SK-N-SH (cell line): ENCODE measurements around the gene CHSY3. TPM values are rescaled to one million over a fixed set of nuclear protein-coding genes. Genes with fewer than 3 reads are reported as not detected.

Source experiments
- CTCF ChIA-PET: fragments of 300-600, 350-600 bp; formaldehyde crosslinking; extraction: SDS; loops from one replicate; lab custom pipeline; 2021; lab: Yijun Ruan, JAX
- POLR2A ChIA-PET: fragments of 350-600 bp; sonication (Branson Sonifier 250); formaldehyde crosslinking; extraction: SDS; loops from one replicate; lab custom pipeline; 2020; ENCODE audit warnings: antibody characterized with exemption, inconsistent platforms; lab: Yijun Ruan, JAX
- DNase-seq: peaks from one replicate; pipeline ENCODE4 v3.0.0; 2012
- H2AFZ ChIP-seq: fragments of 200-600 bp; sonication (generic); 2 replicates; pipeline ENCODE4 v1.8.1; 2016; ENCODE audit warnings: antibody characterized with exemption, mild to moderate bottlenecking, low read depth
- H3F3A ChIP-seq: fragments of 200-600 bp; sonication (generic); replicated peaks from 2 replicates; pipeline ENCODE3; 2016; ENCODE audit warnings: antibody characterized with exemption, mild to moderate bottlenecking; ENCODE audit not compliant: insufficient read depth
- H3K27ac ChIP-seq, 2 experiments: fragments of 200-500 bp in 1 of 2; fragments of 200-600 bp in 1 of 2; sonication (Bioruptor generic) in 1 of 2; sonication (generic), shearing (Covaris generic) in 1 of 2; 2 replicates each; pipeline versions ENCODE4 v1.5.1 to v1.6.1; 2014 to 2016; ENCODE audit warnings: low read depth in 2 of 2, inconsistent platforms in 1 of 2, low read length in 1 of 2, mild to moderate bottlenecking in 1 of 2, mixed read lengths in 1 of 2
- H3K27me3 ChIP-seq: fragments of 200-600 bp; sonication (generic), shearing (Covaris generic); 2 replicates; pipeline ENCODE4 v1.6.1; 2016; ENCODE audit warnings: mixed run types; ENCODE audit not compliant: insufficient read depth
- H3K36me3 ChIP-seq, 2 experiments: fragments of 200-500 bp in 1 of 2; fragments of 200-600 bp in 1 of 2; sonication (Bioruptor generic) in 1 of 2; sonication (generic) in 1 of 2; replicated peaks in 1 of 2; 2 replicates each; pipeline versions ENCODE3 to v1.5.1; 2014 to 2016; ENCODE audit warnings: low read length in 1 of 2, mild to moderate bottlenecking in 1 of 2; ENCODE audit not compliant: insufficient read depth in 2 of 2, control insufficient read depth in 1 of 2
- H3K4me1 ChIP-seq, 2 experiments: fragments of 200-500 bp in 1 of 2; fragments of 200-600 bp in 1 of 2; sonication (Bioruptor generic) in 1 of 2; sonication (generic), shearing (Covaris generic) in 1 of 2; 2 replicates each; pipeline versions ENCODE4 v1.5.1 to v1.6.1; 2014 to 2016; ENCODE audit warnings: low read depth in 1 of 2, low read length in 1 of 2, mixed run types in 1 of 2; ENCODE audit not compliant: insufficient read depth in 2 of 2, control insufficient read depth in 1 of 2
- H3K4me2 ChIP-seq: fragments of 200-600 bp; sonication (generic), shearing (Covaris generic); 2 replicates; pipeline ENCODE4 v1.6.1; 2017; ENCODE audit warnings: mixed run types
- H3K4me3 ChIP-seq, 2 experiments: fragments of 200-500 bp in 1 of 2; fragments of 200-600 bp in 1 of 2; sonication (Bioruptor generic) in 1 of 2; sonication (generic), shearing (Covaris generic) in 1 of 2; 2 replicates each; pipeline versions ENCODE4 v1.5.1 to v1.8.1; 2014 to 2016; ENCODE audit warnings: low read depth in 2 of 2, inconsistent platforms in 1 of 2, low read length in 1 of 2, mild to moderate bottlenecking in 1 of 2, mixed read lengths in 1 of 2, moderate library complexity in 1 of 2
- H3K79me2 ChIP-seq: fragments of 200-600 bp; sonication (generic); 2 replicates; pipeline ENCODE4 v1.8.1; 2017; ENCODE audit warnings: mild to moderate bottlenecking; ENCODE audit not compliant: insufficient read depth
- H3K9ac ChIP-seq: fragments of 200-600 bp; sonication (generic); 2 replicates; pipeline ENCODE4 v1.6.1; 2017; ENCODE audit warnings: mixed run types
- H3K9me2 ChIP-seq: fragments of 200-600 bp; sonication (generic); 2 replicates; pipeline ENCODE4 v1.6.1; 2017; ENCODE audit warnings: mixed run types
- H3K9me3 ChIP-seq: fragments of 200-600 bp; sonication (generic); 2 replicates; pipeline ENCODE4 v1.6.1; 2017; ENCODE audit warnings: mixed run types, mild to moderate bottlenecking, moderate library complexity
- H4K20me1 ChIP-seq: fragments of 200-600 bp; sonication (generic); 2 replicates; pipeline ENCODE4 v1.6.1; 2017; ENCODE audit warnings: mild to moderate bottlenecking, mixed run types; ENCODE audit not compliant: insufficient read depth
- CHD2 ChIP-seq: fragments of 150-350 bp; IDR thresholded peaks from 2 replicates; pipeline ENCODE4 v1.6.1; 2018; ENCODE audit warnings: low read length; ENCODE audit not compliant: partially characterized antibody
- CTCF ChIP-seq: fragments of 200-600 bp; sonication (generic); IDR thresholded peaks from 2 replicates; pipeline ENCODE4 v1.6.1; 2017; ENCODE audit warnings: antibody characterized with exemption, mild to moderate bottlenecking, moderate library complexity
- EP300 ChIP-seq, 2 experiments: IDR thresholded peaks; 2 replicates each; pipeline versions ENCODE4 v1.4.0 to v1.6.1; 2012; ENCODE audit warnings: borderline replicate concordance in 1 of 2, low read depth in 1 of 2, low read length in 1 of 2
- EZH2phosphoT487 ChIP-seq: fragments of 200-600 bp; sonication (generic); IDR thresholded peaks from 2 replicates; pipeline ENCODE4 v1.6.1; 2017; ENCODE audit warnings: low read depth, mixed run types, mild to moderate bottlenecking, antibody characterized with exemption, moderate library complexity, borderline replicate concordance
- FOSL2 ChIP-seq: IDR thresholded peaks from 2 replicates; pipeline ENCODE4 v1.4.0; 2012; ENCODE audit warnings: low read depth, mild to moderate bottlenecking, moderate library complexity, borderline replicate concordance
- FOXJ3 ChIP-seq: sonication (generic); formaldehyde crosslinking; IDR thresholded peaks from 2 replicates; pipeline ENCODE4 v1.5.1; 2020; ENCODE audit warnings: mild to moderate bottlenecking, missing genetic modification reagents
- GATA2 ChIP-seq: sonication (generic); formaldehyde crosslinking; IDR thresholded peaks from 2 replicates; pipeline ENCODE4 v1.5.0; 2020; ENCODE audit warnings: mild to moderate bottlenecking, missing genetic modification reagents
- MXI1 ChIP-seq: IDR thresholded peaks from 2 replicates; pipeline ENCODE4 v1.6.1; 2012; ENCODE audit warnings: mild to moderate bottlenecking, low read depth, low read length, improper control_type of control experiment
- NRF1 ChIP-seq: IDR thresholded peaks from 2 replicates; pipeline ENCODE4 v1.6.1; 2012; ENCODE audit warnings: low read depth, mild to moderate bottlenecking, low read length
- POLR2AphosphoS5 ChIP-seq: IDR thresholded peaks from 2 replicates; pipeline ENCODE4 v1.6.1; 2012; ENCODE audit warnings: low read depth, low read length
- RAD21 ChIP-seq: IDR thresholded peaks from 2 replicates; pipeline ENCODE4 v1.6.1; 2012; ENCODE audit warnings: mild to moderate bottlenecking, low read length
- RCOR1 ChIP-seq: fragments of 150-350 bp; IDR thresholded peaks from 2 replicates; pipeline ENCODE4 v1.6.1; 2017; ENCODE audit warnings: antibody characterized with exemption, low read length
- RFX5 ChIP-seq: IDR thresholded peaks from 2 replicates; pipeline ENCODE4 v1.6.1; 2012; ENCODE audit warnings: mild to moderate bottlenecking, improper control_type of control experiment, low read length
- TAF1 ChIP-seq: IDR thresholded peaks from 2 replicates; pipeline ENCODE4 v1.6.1; 2012; ENCODE audit warnings: low read depth, mild to moderate bottlenecking, low read length, moderate library complexity, borderline replicate concordance
- TEAD4 ChIP-seq: IDR thresholded peaks from 2 replicates; pipeline ENCODE4 v1.4.0; 2012; ENCODE audit warnings: mild to moderate bottlenecking, borderline replicate concordance; ENCODE audit not compliant: insufficient read depth
- WGBS: methylation state at CpG from one replicate; pipeline ENCODE4 v1.1.6; 2017; ENCODE audit warnings: low lambda C conversion rate; 5-methylcytosine and 5-hydroxymethylcytosine counted together
- polyA plus RNA-seq, 3 experiments: library from polyadenylated mRNA; depleted of rRNA; stranded (reverse); fragments of >200 nt; gene quantifications; 2 replicates each; pipeline ENCODE4 v1.2.3, GENCODE V29; 2012
- TF ChIP-seq, protein P1 (sequence below): IDR thresholded peaks from 2 replicates; pipeline ENCODE4 v1.6.1; 2012; ENCODE audit warnings: mild to moderate bottlenecking, low read depth, low read length, moderate library complexity
- TF ChIP-seq, protein P2 (sequence below): fragments of 150-350 bp; IDR thresholded peaks from 2 replicates; pipeline ENCODE4 v1.6.1; 2016; ENCODE audit warnings: mild to moderate bottlenecking, low read depth, low read length
- TF ChIP-seq, protein P3 (sequence below): fragments of 150-350 bp; IDR thresholded peaks from 2 replicates; pipeline ENCODE4 v1.6.1; 2017; ENCODE audit warnings: antibody characterized with exemption, low read length, low read depth, borderline replicate concordance

CHSY3 gene
- polyA plus RNA-seq, 1 of the 3 experiments (the other 2 are of a cell fraction), result not detected

DNA sequence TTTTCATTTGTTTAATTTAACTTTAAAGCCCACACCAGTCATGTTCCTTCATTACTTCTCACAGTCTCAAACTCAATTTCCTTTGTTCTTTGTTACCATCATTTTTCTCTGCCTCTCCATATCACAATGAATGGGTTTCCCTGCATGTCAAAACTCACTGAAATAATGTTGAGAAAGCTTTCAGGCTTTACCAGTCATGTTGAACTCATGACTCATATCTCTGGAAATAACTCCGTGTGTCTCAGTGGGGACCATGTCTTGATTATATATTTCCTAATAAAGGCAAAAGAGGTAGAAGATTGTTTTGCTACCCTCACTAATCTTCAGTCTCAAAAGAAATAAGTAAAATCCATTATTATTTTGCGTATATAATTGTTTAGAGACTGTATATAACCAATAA is 231.2 kb downstream of the CHSY3 start:
- no peak overlapping the region for H2AFZ ChIP-seq
- H3K27ac ChIP-seq, result no peak overlapping the region

GRCh38 chr5:130136300-130136699 is 232.0 kb downstream of the CHSY3 start:
- ChIA-PET CTCF (no interaction called here), POLR2A (no interaction called here)
- Histone ChIP-seq H3K9ac (no peak overlapping the region), H3K4me1 (no peaks in the 10 kb centered on the region), H3K27me3 (no peaks in the 10 kb centered on the region), H3K27ac (no peak overlapping the region), H3K36me3 (no peaks in the 10 kb centered on the region), H3K9me3 (no peaks in the 10 kb centered on the region), H3K9me2 (0 out of 2 replicates have a peak, but pooled peaks cover 2% of the 10 kb centered on the region), H2AFZ (no peak overlapping the region), H3K4me2 (no peak overlapping the region), H3K79me2 (no peaks in the 10 kb centered on the region), H3F3A (no peaks in the 10 kb centered on the region), H4K20me1 (no peaks in the 10 kb centered on the region), H3K4me3 (no peak overlapping the region)
- DNase-seq, result no peak
- TF ChIP-seq CHD2 (no peak), MXI1 (no peak), GATA2 (CRISPR knock-in tag) (no peak), FOSL2 (no peak), EP300 (IDR thresholded peaks at IDR 0.05; ENCODE audit: borderline replicate concordance in 1 of 2, low read depth in 1 of 2, low read length in 1 of 2) (no peak), TEAD4 (no peak)
- TF ChIP-seq, protein P1, sequence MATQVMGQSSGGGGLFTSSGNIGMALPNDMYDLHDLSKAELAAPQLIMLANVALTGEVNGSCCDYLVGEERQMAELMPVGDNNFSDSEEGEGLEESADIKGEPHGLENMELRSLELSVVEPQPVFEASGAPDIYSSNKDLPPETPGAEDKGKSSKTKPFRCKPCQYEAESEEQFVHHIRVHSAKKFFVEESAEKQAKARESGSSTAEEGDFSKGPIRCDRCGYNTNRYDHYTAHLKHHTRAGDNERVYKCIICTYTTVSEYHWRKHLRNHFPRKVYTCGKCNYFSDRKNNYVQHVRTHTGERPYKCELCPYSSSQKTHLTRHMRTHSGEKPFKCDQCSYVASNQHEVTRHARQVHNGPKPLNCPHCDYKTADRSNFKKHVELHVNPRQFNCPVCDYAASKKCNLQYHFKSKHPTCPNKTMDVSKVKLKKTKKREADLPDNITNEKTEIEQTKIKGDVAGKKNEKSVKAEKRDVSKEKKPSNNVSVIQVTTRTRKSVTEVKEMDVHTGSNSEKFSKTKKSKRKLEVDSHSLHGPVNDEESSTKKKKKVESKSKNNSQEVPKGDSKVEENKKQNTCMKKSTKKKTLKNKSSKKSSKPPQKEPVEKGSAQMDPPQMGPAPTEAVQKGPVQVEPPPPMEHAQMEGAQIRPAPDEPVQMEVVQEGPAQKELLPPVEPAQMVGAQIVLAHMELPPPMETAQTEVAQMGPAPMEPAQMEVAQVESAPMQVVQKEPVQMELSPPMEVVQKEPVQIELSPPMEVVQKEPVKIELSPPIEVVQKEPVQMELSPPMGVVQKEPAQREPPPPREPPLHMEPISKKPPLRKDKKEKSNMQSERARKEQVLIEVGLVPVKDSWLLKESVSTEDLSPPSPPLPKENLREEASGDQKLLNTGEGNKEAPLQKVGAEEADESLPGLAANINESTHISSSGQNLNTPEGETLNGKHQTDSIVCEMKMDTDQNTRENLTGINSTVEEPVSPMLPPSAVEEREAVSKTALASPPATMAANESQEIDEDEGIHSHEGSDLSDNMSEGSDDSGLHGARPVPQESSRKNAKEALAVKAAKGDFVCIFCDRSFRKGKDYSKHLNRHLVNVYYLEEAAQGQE, result no peak

More for the DNA sequence above, 231.2 kb downstream of the CHSY3 start:
- no peak overlapping the region for H3K4me3 ChIP-seq
- no peak for DNase-seq
- no peaks in the 10 kb centered on the region for H3K9me3 ChIP-seq
- H3K27me3 ChIP-seq, result no peaks in the 10 kb centered on the region
- ChIA-PET CTCF (no interaction called here), POLR2A (no interaction called here)
- WGBS, result 4% methylated on average over 2 of the region's 2 CpGs
- no peaks in the 10 kb centered on the region for H4K20me1 ChIP-seq
- H3K36me3 ChIP-seq, result no peaks in the 10 kb centered on the region
- H3K4me2 ChIP-seq, result no peak overlapping the region
- no peaks in the 10 kb centered on the region for H3K79me2 ChIP-seq
- TF ChIP-seq RAD21 (no peak), RCOR1 (no peak), GATA2 (CRISPR knock-in tag) (no peak), RFX5 (no peak), NRF1 (no peak), FOXJ3 (CRISPR knock-in tag) (no peak), CTCF (no peak), TAF1 (no peak), EZH2phosphoT487 (no peak), CHD2 (no peak), POLR2AphosphoS5 (no peak)
- TF ChIP-seq, protein P2, sequence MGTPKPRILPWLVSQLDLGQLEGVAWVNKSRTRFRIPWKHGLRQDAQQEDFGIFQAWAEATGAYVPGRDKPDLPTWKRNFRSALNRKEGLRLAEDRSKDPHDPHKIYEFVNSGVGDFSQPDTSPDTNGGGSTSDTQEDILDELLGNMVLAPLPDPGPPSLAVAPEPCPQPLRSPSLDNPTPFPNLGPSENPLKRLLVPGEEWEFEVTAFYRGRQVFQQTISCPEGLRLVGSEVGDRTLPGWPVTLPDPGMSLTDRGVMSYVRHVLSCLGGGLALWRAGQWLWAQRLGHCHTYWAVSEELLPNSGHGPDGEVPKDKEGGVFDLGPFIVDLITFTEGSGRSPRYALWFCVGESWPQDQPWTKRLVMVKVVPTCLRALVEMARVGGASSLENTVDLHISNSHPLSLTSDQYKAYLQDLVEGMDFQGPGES, result no peak
- TF ChIP-seq, protein P3, sequence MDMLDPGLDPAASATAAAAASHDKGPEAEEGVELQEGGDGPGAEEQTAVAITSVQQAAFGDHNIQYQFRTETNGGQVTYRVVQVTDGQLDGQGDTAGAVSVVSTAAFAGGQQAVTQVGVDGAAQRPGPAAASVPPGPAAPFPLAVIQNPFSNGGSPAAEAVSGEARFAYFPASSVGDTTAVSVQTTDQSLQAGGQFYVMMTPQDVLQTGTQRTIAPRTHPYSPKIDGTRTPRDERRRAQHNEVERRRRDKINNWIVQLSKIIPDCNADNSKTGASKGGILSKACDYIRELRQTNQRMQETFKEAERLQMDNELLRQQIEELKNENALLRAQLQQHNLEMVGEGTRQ, result no peak
- TF ChIP-seq, all 33 proteins: peak for 0
- Histone ChIP-seq H3F3A (no peaks in the 10 kb centered on the region), H3K9ac (no peak overlapping the region), H3K9me2 (0 out of 2 replicates have a peak, but pooled peaks cover 2% of the 10 kb centered on the region), H3K4me1 (no peaks in the 10 kb centered on the region)
